GM12878 (cell line): ENCODE measurements around the gene PDE7B. TPM values are rescaled to one million over a fixed set of nuclear protein-coding genes. Genes with fewer than 3 reads are reported as not detected.

Experiments used
- ATAC-seq: fragments of 200-7000 bp; cut with Tn5 transposase; 3 replicates; pipeline ENCODE4 v1.9.1; 2020; ENCODE audit warnings: mild to moderate bottlenecking, moderate library complexity
- BruUV-seq: library from RNA; stranded (reverse); fragments of 400-500 nt; replicated peaks from 2 replicates; lab custom pipeline; 2021; lab: Mats Ljungman, UMichigan
- CTCF ChIA-PET: fragments of 300-600 bp; sonication (Branson Sonifier 250); formaldehyde crosslinking; extraction: SDS; loops from one replicate; lab custom pipeline; 2021; ENCODE audit warnings: inconsistent platforms; lab: Yijun Ruan, JAX
- POLR2A ChIA-PET: fragments of 350-600 bp; formaldehyde crosslinking; extraction: SDS; loops from one replicate; lab custom pipeline; 2021; ENCODE audit warnings: inconsistent platforms; lab: Charles Lee
- RAD21 ChIA-PET: fragments of 300-600 bp; sonication (Branson Sonifier 250); formaldehyde crosslinking; loops from one replicate; lab custom pipeline; 2023; ENCODE audit warnings: antibody characterized with exemption; ENCODE audit not compliant: unreplicated experiment; lab: Charles Lee
- SMC1A ChIA-PET: fragments of 300-600 bp; sonication (Branson Sonifier 250); formaldehyde crosslinking; loops from one replicate; lab custom pipeline; 2023; ENCODE audit not compliant: unreplicated experiment, uncharacterized antibody; lab: Charles Lee
- DNase-seq: peaks from one replicate; pipeline ENCODE4 v3.0.0-alpha.2; 2011; ENCODE audit warnings: low read depth, low spot score
- FAIRE-seq: peaks from 3 replicates; lab custom pipeline; 2011; peaks lifted over from hg19 to GRCh38; lab: Jason Lieb, UNC
- H2AFZ ChIP-seq: 2 replicates; pipeline ENCODE4 v1.6.0; 2011; ENCODE audit warnings: low read depth, low read length, control low read depth; ENCODE audit not compliant: control insufficient read depth
- H3K27ac ChIP-seq: 2 replicates; pipeline ENCODE4 v1.5.1; 2011; ENCODE audit warnings: control low read depth; ENCODE audit not compliant: control insufficient read depth, insufficient read depth
- H3K27me3 ChIP-seq, 2 experiments: replicated peaks in 1 of 2; 2 replicates each; pipeline versions ENCODE4 v1.6.0 to v1.6.1; 2011; ENCODE audit warnings: low read length in 1 of 2; ENCODE audit not compliant: control insufficient read depth in 2 of 2, insufficient read depth in 2 of 2
- H3K36me3 ChIP-seq, 2 experiments: 2 replicates each; pipeline ENCODE4 v1.5.1; 2011; ENCODE audit warnings: low read length in 1 of 2; ENCODE audit not compliant: control insufficient read depth in 2 of 2, insufficient read depth in 2 of 2
- H3K4me1 ChIP-seq: 2 replicates; pipeline ENCODE4 v1.6.1; 2011; ENCODE audit warnings: mild to moderate bottlenecking, low read length, moderate library complexity, mixed read lengths; ENCODE audit not compliant: control insufficient read depth, insufficient read depth
- H3K4me2 ChIP-seq: 2 replicates; pipeline ENCODE4 v1.6.0; 2011; ENCODE audit warnings: control low read depth; ENCODE audit not compliant: control insufficient read depth, insufficient read depth
- H3K4me3 ChIP-seq: fragments of 200-600 bp; sonication (generic); 2 replicates; pipeline ENCODE4 v1.5.1; 2016
- H3K79me2 ChIP-seq: 2 replicates; pipeline ENCODE4 v1.6.0; 2011; ENCODE audit warnings: low read length; ENCODE audit not compliant: control insufficient read depth, insufficient read depth
- H3K9ac ChIP-seq: 2 replicates; pipeline ENCODE4 v1.8.0; 2011; ENCODE audit warnings: low read length, control low read depth, mixed read lengths; ENCODE audit not compliant: control insufficient read depth, insufficient read depth
- H3K9me3 ChIP-seq: replicated peaks from 3 replicates; pipeline ENCODE4 v1.5.1; 2011; ENCODE audit warnings: mild to moderate bottlenecking, low read length; ENCODE audit not compliant: control insufficient read depth, insufficient read depth
- H4K20me1 ChIP-seq: 2 replicates; pipeline ENCODE4 v1.6.0; 2011; ENCODE audit not compliant: control insufficient read depth, insufficient read depth
- ATF3 ChIP-seq: IDR thresholded peaks from 2 replicates; pipeline ENCODE4 v1.6.1; 2011; ENCODE audit warnings: low read depth, mild to moderate bottlenecking, low read length, moderate library complexity, borderline replicate concordance; ENCODE audit errors: extremely low read depth
- BCL11A ChIP-seq: IDR thresholded peaks from 2 replicates; pipeline ENCODE4 v1.6.1; 2011; ENCODE audit warnings: low read depth, low read length
- BCLAF1 ChIP-seq: fragments of 450-650 bp; IDR thresholded peaks from 2 replicates; pipeline ENCODE4 v1.6.1; 2017; ENCODE audit warnings: antibody characterized with exemption, mild to moderate bottlenecking, moderate library complexity
- BHLHE40 ChIP-seq, 2 experiments: fragments of 450-650 bp in 1 of 2; IDR thresholded peaks; 2 replicates each; pipeline ENCODE4 v1.6.1; 2011 to 2017; ENCODE audit warnings: low read depth in 2 of 2, borderline replicate concordance in 1 of 2, improper control_type of control experiment in 1 of 2, low read length in 1 of 2, mild to moderate bottlenecking in 1 of 2
- CBX3 ChIP-seq: fragments of 200-600 bp; sonication (generic); IDR thresholded peaks from 2 replicates; pipeline ENCODE4 v1.6.1; 2016; ENCODE audit warnings: low read depth, borderline replicate concordance
- CEBPB ChIP-seq, 2 experiments: fragments of 150-350 bp in 1 of 2; IDR thresholded peaks; 2 replicates each; pipeline ENCODE4 v1.6.1; 2012 to 2014; ENCODE audit warnings: low read depth in 2 of 2, low read length in 2 of 2, borderline replicate concordance in 1 of 2, inconsistent platforms in 1 of 2
- EP300 ChIP-seq, 2 experiments: fragments of 150-350 bp in 1 of 2; IDR thresholded peaks; 2 replicates each; pipeline ENCODE4 v1.6.1; 2011 to 2012; ENCODE audit warnings: low read depth in 2 of 2, low read length in 2 of 2, borderline replicate concordance in 1 of 2, improper control_type of control experiment in 1 of 2, inconsistent platforms in 1 of 2; ENCODE audit not compliant: control insufficient read depth in 1 of 2
- FOXM1 ChIP-seq: IDR thresholded peaks from 2 replicates; pipeline ENCODE4 v1.6.1; 2012; ENCODE audit warnings: low read depth, mild to moderate bottlenecking, inconsistent platforms, low read length, moderate library complexity
- IRF5 ChIP-seq: fragments of 450-650 bp; IDR thresholded peaks from 2 replicates; pipeline ENCODE4 v1.6.1; 2017; ENCODE audit warnings: borderline replicate concordance
- MYC ChIP-seq: IDR thresholded peaks from 2 replicates; pipeline ENCODE4 v1.6.1; 2011; ENCODE audit warnings: mild to moderate bottlenecking, low read length, moderate library complexity, inconsistent platforms; ENCODE audit not compliant: insufficient read depth, insufficient replicate concordance, insufficient read length, severe bottlenecking
- NFXL1 ChIP-seq: fragments of 450-650 bp; IDR thresholded peaks from 2 replicates; pipeline ENCODE4 v1.6.1; 2017; ENCODE audit warnings: antibody characterized with exemption, mild to moderate bottlenecking, borderline replicate concordance
- POLR2A ChIP-seq: IDR thresholded peaks from 2 replicates; pipeline ENCODE4 v1.6.1; 2011; ENCODE audit warnings: low read depth, mild to moderate bottlenecking, low read length
- RCOR1 ChIP-seq: conservative IDR thresholded peaks from 2 replicates; pipeline ENCODE4 v1.6.1; 2012; ENCODE audit warnings: low read depth, low read length, improper control_type of control experiment
- SIN3A ChIP-seq: IDR thresholded peaks from 2 replicates; pipeline ENCODE4 v1.6.1; 2012; ENCODE audit warnings: low read depth, low read length, improper control_type of control experiment
- TCF7 ChIP-seq: IDR thresholded peaks from 2 replicates; pipeline ENCODE4 v1.6.1; 2014; ENCODE audit warnings: antibody characterized with exemption, borderline replicate concordance
- ZNF207 ChIP-seq: fragments of 450-650 bp; IDR thresholded peaks from 2 replicates; pipeline ENCODE4 v1.6.1; 2014; ENCODE audit warnings: antibody characterized with exemption, mild to moderate bottlenecking, borderline replicate concordance
- WGBS: methylation state at CpG from one replicate; pipeline ENCODE4 v1.1.6; 2016; ENCODE audit warnings: low lambda C conversion rate; ENCODE audit not compliant: insufficient replicate concordance, insufficient coverage; ENCODE audit errors: missing lambda C conversion rate; 5-methylcytosine and 5-hydroxymethylcytosine counted together
- in situ Hi-C: fragments of 300-500 bp; cut with MboI; formaldehyde crosslinking; loops from 9 replicates; pipeline ENCODE4 v1.14.3; 2018; ENCODE audit warnings: mixed read lengths
- intact Hi-C: fragments of 100-400 bp; cut with micrococcal nuclease; formaldehyde crosslinking; loops from one replicate; pipeline ENCODE4 v1.14.2; 2022; ENCODE audit not compliant: unreplicated experiment
- polyA plus RNA-seq, 11 experiments: library from polyadenylated mRNA; depleted of rRNA in 4 of 11; unstranded in 6 of 11; stranded (reverse) in 5 of 11; fragments of >200 nt; fragmentation: Nextera tagmentation in 4 of 11; fragmentation: Illumina TruSeq in 1 of 11; extraction: Ambion mirVana in 4 of 11; extraction: Trizol in 1 of 11; gene quantifications; 1 replicate in 1 of 11; 2 replicates in 10 of 11; pipeline versions ENCODE4 v1.2.1 to v1.2.3, GENCODE V29; 2011 to 2016; ENCODE audit warnings: inconsistent platforms in 2 of 11, missing spikeins in 2 of 11, low read depth in 1 of 11
- total RNA-seq, 4 experiments: library from RNA; depleted of rRNA in 3 of 4; stranded (reverse); fragments of >200 nt in 3 of 4; fragmentation: Illumina TruSeq in 1 of 4; extraction: Trizol in 1 of 4; gene quantifications; 2 replicates each; pipeline versions ENCODE4 v1.2.1 to v1.2.3, GENCODE V29; 2013 to 2021
- TF ChIP-seq, protein P1 (sequence below): IDR thresholded peaks from 2 replicates; pipeline ENCODE4 v1.6.1; 2012; ENCODE audit warnings: low read length, inconsistent platforms

The PDE7B gene
- total and polyA plus RNA-seq, 10 of the 15 experiments (the other 5 are each of a cell fraction or from before 2014, with no cell fraction given) = not detected

- DNase-seq (no peak), ATAC-seq (no peak), FAIRE-seq (no peak)
- no TSS peak for BruUV-seq
- H2AFZ ChIP-seq = no peak overlapping the region
- H3K27ac ChIP-seq = no peak overlapping the region
- no peaks in the 10 kb centered on the region; a peak in 1 of 4 replicates for H3K27me3 ChIP-seq
- no peak overlapping the region for H3K4me2 ChIP-seq
- H4K20me1 ChIP-seq = no peaks in the 10 kb centered on the region
- ChIA-PET RAD21 (no interaction called here), POLR2A (no interaction called here), CTCF (no interaction called here), SMC1A (no interaction called here)
- H3K9ac ChIP-seq = no peak overlapping the region
- in situ Hi-C loops (no loop called here), intact Hi-C loops (no loop called here)
- no peaks in the 10 kb centered on the region for H3K9me3 ChIP-seq
- H3K36me3 ChIP-seq = no peaks in the 10 kb centered on the region
- H3K79me2 ChIP-seq = no peaks in the 10 kb centered on the region
- H3K4me3 ChIP-seq = no peak overlapping the region
- H3K4me1 ChIP-seq = no peaks in the 10 kb centered on the region
- WGBS = 16% methylated on average over 1 of the region's 1 CpG
- TF ChIP-seq BCLAF1 = no peak
- TF ChIP-seq NFXL1 = no peak
- TF ChIP-seq FOXM1 = no peak
- no peak for TF ChIP-seq EP300 (IDR thresholded peaks at IDR 0.05; ENCODE audit: borderline replicate concordance in 1 of 2, control insufficient read depth in 1 of 2, low read depth in 2 of 2, low read length in 2 of 2)
- no peak for TF ChIP-seq ZNF207
- TF ChIP-seq MYC = no peak
- TF ChIP-seq BCL11A = no peak
- TF ChIP-seq TCF7 = no peak
- TF ChIP-seq ATF3 = no peak
- TF ChIP-seq POLR2A = no peak
- TF ChIP-seq SIN3A = no peak
- TF ChIP-seq IRF5 = no peak
- no peak for TF ChIP-seq BHLHE40 (IDR thresholded peaks at IDR 0.05; ENCODE audit: borderline replicate concordance in 1 of 2, low read depth in 2 of 2, low read length in 1 of 2)
- TF ChIP-seq, protein P1, sequence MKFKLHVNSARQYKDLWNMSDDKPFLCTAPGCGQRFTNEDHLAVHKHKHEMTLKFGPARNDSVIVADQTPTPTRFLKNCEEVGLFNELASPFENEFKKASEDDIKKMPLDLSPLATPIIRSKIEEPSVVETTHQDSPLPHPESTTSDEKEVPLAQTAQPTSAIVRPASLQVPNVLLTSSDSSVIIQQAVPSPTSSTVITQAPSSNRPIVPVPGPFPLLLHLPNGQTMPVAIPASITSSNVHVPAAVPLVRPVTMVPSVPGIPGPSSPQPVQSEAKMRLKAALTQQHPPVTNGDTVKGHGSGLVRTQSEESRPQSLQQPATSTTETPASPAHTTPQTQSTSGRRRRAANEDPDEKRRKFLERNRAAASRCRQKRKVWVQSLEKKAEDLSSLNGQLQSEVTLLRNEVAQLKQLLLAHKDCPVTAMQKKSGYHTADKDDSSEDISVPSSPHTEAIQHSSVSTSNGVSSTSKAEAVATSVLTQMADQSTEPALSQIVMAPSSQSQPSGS = no peak
- no peak for TF ChIP-seq CEBPB (IDR thresholded peaks at IDR 0.05; ENCODE audit: borderline replicate concordance in 1 of 2, low read depth in 2 of 2, low read length in 2 of 2)
- TF ChIP-seq RCOR1 = no peak
- TF ChIP-seq CBX3 = no peak
Measured at GRCh38 chr6:136186363-136186762, 334.9 kb downstream of the PDE7B start.
